NT2/D1 (cell line): Measurements from ENCODE around the gene DMD.

ENCODE experiments used
- SUZ12 ChIP-seq: IDR thresholded peaks from 2 replicates; pipeline ENCODE4 v1.6.1; 2011; ENCODE audit not compliant: insufficient read length, insufficient read depth; ENCODE audit errors: extremely low read depth
- ZNF274 ChIP-seq: IDR thresholded peaks from 2 replicates; pipeline ENCODE4 v1.6.1; 2011; ENCODE audit warnings: mild to moderate bottlenecking, low read depth, low read length

DNA sequence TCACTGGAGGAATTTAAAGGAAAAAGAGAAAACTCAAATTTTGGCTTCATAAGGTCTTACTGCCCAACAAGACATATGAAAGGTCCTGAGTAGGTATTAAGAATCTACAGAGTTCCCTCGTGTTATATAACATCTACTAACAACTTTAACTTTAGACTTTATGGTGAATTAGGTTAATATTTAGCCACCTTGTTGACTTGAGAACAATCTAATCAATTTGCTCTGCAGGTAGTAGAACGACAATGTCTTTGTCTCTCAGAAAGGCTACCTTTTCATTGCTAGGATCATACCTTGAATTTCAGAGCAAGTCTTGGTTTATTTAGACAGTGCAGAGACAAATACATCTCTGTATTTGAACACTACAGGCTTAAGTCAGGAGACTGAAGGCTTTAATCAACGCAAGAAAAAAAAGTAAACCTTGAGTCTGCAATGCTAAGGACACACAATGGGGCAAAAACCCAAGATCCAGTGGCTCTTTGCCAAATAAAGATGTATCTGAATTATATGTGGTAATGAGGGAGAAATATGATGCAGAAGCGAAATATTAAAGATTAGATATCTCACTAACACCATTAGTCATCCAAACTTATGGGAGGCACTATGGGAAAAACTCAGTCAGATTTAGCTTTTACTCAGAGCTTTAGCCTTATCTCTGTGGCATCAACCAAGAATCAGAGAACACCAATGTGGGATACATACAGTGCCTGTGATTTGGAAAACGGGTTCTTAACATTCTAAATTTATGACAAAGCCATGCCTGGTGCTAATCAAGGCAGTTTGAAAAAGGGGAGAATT is 2045.9 kb downstream of the DMD start:
- TF ChIP-seq ZNF274 (no peak), SUZ12 (no peak)
